ENCODE results near the gene PDSS2. TPM values are rescaled to one million over a fixed set of nuclear protein-coding genes. Genes with fewer than 3 reads are reported as not detected.

PDSS2 gene
- 10 to 100 TPM in 1 of 4 donors, 1 to 10 TPM in 3; 6.5 to 12.2 (median 9.0) TPM for total RNA-seq

- no peaks in the 10 kb centered on the region for H3K27me3 ChIP-seq
- peaks cover 0 to 23% (median 4%) of the 10 kb centered on the region in 3 donors for H3K4me1 ChIP-seq
- H3K4me3 ChIP-seq = peak within 1 kb of the TSS; percentile 63 to 76
- WGBS, 2 donors (ENCODE audit: low coverage in 1 of 2) = 0% methylated on average over 3 to 7 of the region's 46 CpGs
- peak; percentile 99 for ATAC-seq
- no peaks in the 10 kb centered on the region for H3K9me3 ChIP-seq
- no peaks in the 10 kb centered on the region for H3K36me3 ChIP-seq
- peak within 1 kb of the TSS; percentile 54 to 88 (median 85) for H3K27ac ChIP-seq
- TF ChIP-seq, protein P1, sequence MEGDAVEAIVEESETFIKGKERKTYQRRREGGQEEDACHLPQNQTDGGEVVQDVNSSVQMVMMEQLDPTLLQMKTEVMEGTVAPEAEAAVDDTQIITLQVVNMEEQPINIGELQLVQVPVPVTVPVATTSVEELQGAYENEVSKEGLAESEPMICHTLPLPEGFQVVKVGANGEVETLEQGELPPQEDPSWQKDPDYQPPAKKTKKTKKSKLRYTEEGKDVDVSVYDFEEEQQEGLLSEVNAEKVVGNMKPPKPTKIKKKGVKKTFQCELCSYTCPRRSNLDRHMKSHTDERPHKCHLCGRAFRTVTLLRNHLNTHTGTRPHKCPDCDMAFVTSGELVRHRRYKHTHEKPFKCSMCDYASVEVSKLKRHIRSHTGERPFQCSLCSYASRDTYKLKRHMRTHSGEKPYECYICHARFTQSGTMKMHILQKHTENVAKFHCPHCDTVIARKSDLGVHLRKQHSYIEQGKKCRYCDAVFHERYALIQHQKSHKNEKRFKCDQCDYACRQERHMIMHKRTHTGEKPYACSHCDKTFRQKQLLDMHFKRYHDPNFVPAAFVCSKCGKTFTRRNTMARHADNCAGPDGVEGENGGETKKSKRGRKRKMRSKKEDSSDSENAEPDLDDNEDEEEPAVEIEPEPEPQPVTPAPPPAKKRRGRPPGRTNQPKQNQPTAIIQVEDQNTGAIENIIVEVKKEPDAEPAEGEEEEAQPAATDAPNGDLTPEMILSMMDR (IDR thresholded peaks at IDR 0.05) = peak in 3 of 4 experiments; percentile 24 to 55 (median 39)
- TF ChIP-seq POLR2AphosphoS5 (IDR thresholded peaks at IDR 0.05) (peak; percentile 69), EP300 (IDR thresholded peaks at IDR 0.05) (no peak), POLR2A (IDR thresholded peaks at IDR 0.05) (peak in 1 of 2 donors; percentile 65)
These were observed at the start of gene PDSS2 for GRCh38 chr6:107459283-107460082. TSS of gene PDSS2 (minus strand) at chr6:107459564. CDS start at chr6:107459285, 279 bp downstream.

DNA sequence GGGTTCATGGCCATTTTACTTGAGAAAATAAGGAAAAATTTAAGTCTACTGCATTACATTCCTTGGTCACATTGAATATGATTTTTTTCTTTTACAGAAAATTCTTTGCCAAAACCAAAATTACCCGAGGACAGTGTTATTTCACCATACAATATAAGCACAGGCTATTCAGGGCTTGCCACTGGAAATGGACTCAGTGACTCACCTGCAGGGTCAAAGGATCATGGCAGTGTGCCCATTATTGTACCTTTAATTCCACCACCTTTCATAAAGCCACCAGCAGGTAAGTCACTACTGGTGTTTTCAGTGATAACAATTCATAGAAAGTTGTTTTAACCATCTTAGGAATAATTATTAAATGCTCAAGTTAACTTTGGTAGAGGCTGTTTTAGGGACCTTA, 46.8 kb upstream of the PDSS2 start:
- no peak overlapping the region for H3K27ac ChIP-seq
- H3K4me3 ChIP-seq = no peak overlapping the region
- WGBS, 2 donors (ENCODE audit: low coverage in 1 of 2) = 89 to 100% methylated on average over 1 of the region's 1 CpG
- H3K36me3 ChIP-seq = peaks cover 0 to 4% of the 10 kb centered on the region in 2 donors
- no peaks in the 10 kb centered on the region for H3K9me3 ChIP-seq
- H3K4me1 ChIP-seq = peaks cover 0 to 32% (median 0%) of the 10 kb centered on the region in 3 donors
- ATAC-seq = no peak
- H3K27me3 ChIP-seq = no peaks in the 10 kb centered on the region
- TF ChIP-seq, protein P1 (IDR thresholded peaks at IDR 0.05) = no peak
- no peak for TF ChIP-seq EP300 (IDR thresholded peaks at IDR 0.05)
- no peak for TF ChIP-seq POLR2A (IDR thresholded peaks at IDR 0.05)
- TF ChIP-seq POLR2AphosphoS5 (IDR thresholded peaks at IDR 0.05) = no peak

DNA sequence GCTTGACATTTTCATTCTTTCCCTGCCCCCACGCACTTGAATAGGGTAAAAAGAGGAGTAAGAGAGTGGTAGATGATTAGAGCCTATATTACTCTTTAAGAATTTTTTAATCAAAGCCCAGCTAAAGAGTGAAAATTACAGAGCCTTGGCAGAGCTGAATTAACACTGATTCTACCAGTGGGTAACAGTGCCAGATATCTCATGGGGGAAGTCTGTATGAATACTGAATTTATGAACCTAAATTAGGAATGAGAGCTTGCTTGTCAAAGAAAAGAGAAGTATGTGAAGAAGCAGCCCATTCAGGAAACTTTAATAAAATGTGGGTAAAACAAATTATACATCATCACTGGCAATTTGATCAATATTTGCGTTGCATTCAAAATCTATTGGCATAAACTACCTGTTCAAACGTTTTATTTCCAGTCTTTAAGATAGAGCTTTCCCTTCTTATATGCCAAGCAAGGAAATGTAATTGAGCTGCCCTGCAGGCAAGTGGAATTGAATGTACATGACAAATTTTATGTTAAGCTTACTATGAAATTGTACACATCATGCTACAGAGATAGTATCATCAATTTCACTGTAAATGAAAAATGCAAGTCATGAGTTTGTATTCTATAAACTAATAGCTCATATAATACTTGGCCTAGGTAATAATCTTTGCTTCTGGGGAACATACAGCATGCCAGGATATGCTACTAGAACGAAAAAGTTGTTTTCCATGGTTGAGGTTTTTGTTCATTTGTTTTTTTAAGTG, 45.1 kb upstream of the PDSS2 start:
- Histone ChIP-seq H3K9me3 (no peaks in the 10 kb centered on the region), H3K4me3 (no peak overlapping the region), H3K36me3 (peaks cover 0 to 4% of the 10 kb centered on the region in 2 donors), H3K27ac (no peak overlapping the region), H3K4me1 (peaks cover 0 to 25% (median 1%) of the 10 kb centered on the region in 3 donors), H3K27me3 (no peaks in the 10 kb centered on the region)
- no peak for TF ChIP-seq EP300 (IDR thresholded peaks at IDR 0.05)
- TF ChIP-seq, protein P1 (IDR thresholded peaks at IDR 0.05) = no peak
- no peak for TF ChIP-seq POLR2A (IDR thresholded peaks at IDR 0.05)
- no peak for TF ChIP-seq POLR2AphosphoS5 (IDR thresholded peaks at IDR 0.05)
- no peak for ATAC-seq
- 76 to 86% methylated on average over 4 of the region's 4 CpGs for WGBS, 2 donors (ENCODE audit: low coverage in 1 of 2)

DNA sequence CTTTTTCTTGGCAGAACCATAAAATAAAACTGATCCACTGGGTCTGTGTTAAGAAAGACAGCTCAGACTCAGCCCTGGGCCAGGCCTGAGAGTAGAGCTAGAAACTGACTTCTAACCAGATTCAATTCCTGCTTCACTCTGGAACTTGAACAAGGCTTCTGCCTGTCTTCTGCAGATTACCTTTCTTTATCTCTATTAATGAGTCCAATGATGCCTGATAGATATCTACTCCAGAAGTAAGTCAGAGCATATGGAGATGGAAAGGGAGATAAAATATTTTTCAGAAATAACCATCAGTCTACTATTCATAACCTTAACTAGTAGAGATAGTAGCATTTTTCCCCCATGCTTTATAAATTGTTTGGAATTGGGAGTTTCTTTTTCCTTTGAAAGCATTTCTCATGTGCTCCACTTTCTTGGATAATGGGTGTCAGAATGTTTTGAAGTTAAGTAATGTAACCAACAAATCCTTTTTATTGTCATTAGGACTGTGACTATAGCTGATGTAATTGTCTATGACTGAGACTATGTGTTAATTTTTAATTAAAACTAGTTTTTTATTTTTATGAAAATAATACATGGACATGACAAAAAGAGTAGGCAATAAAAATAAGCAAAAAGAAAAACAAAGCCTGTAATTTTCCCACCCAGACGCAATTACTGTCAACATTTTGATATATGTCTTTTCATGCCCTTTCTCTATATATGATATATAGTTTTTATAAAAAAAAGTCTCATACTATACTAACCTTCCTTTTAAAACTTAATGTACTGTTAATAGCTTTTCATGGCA, 37.7 kb upstream of the PDSS2 start:
- Histone ChIP-seq H3K27me3 (no peaks in the 10 kb centered on the region), H3K27ac (peak overlapping the region; percentile 71 to 93 (median 85)), H3K9me3 (no peaks in the 10 kb centered on the region), H3K36me3 (no peaks in the 10 kb centered on the region), H3K4me3 (no peak overlapping the region), H3K4me1 (peaks cover 11 to 81% (median 19%) of the 10 kb centered on the region in 3 donors)
- WGBS, 2 donors (ENCODE audit: low coverage in 1 of 2) = 74 to 80% methylated on average over 1 of the region's 1 CpG
- no peak for ATAC-seq
- TF ChIP-seq, protein P1 (IDR thresholded peaks at IDR 0.05) = no peak
- TF ChIP-seq EP300 (IDR thresholded peaks at IDR 0.05) (no peak), POLR2A (IDR thresholded peaks at IDR 0.05) (no peak), POLR2AphosphoS5 (IDR thresholded peaks at IDR 0.05) (no peak)

All from gastroesophageal sphincter (tissue), 4 donors.